NCI-H226 (cell line): ENCODE results near the gene ATP6V1E1.
"Not testable (repeated sequence)": the region's sequence is repeated elsewhere in the genome, so short reads cannot be mapped to it uniquely, and the experiment has no call there.

ENCODE experiments used
- DNase-seq: peaks from one replicate; pipeline ENCODE4 v3.0.0-alpha.2; 2015

Gene ATP6V1E1

DNA sequence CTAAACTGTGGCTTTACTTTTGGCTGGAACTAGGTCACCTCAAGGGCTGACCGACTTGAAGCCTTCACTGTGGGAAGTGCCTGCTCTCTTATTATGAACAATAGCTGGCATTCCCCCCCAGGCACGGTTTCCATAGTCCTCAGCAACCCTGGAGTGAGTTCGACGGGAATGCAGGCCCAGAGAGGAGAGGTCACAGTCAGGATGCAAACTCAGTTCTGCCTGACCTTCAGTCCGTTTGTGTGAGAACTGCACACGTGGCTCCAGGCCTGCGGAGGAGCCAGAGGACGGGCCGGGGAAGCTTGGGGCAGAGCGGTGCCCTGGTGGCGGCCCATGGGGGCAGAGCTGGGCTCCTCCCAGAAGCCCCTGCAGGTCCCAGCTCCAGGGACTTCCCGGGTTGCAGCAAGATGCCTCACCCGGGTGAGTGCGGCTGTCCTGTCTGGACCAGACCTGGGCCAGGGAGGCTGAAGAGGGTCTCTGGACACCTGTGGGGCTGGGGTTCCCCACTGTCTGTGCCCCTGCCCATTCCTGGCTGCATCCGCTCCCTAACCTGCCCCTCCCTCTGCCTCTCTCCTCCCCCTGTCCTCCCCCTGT lies 48.0 kb downstream of the ATP6V1E1 start:
- DNase-seq: no peak

DNA sequence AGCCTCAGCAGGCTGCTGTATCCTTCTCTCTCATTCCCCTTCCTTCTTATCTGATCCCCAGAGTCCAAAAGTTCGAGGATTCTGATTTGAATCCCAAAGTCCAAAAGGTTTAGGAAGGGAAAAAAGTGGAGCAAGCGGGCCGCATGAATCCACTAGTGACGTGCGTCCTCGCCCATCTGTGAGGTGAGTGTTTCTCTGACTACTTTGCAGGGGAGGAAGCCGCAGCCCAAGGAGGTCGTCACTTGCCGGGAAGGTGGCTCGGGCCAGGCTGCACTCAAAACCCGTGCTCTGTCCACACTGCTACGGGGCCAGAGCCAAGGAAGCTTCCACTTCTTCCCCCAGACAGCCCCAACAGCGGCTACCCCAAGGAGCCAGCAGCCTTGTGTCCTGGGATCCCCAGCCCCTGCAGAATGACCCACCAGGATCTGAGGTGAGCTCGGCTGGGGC lies 49.0 kb downstream of the ATP6V1E1 start:
- no peak for DNase-seq

DNA sequence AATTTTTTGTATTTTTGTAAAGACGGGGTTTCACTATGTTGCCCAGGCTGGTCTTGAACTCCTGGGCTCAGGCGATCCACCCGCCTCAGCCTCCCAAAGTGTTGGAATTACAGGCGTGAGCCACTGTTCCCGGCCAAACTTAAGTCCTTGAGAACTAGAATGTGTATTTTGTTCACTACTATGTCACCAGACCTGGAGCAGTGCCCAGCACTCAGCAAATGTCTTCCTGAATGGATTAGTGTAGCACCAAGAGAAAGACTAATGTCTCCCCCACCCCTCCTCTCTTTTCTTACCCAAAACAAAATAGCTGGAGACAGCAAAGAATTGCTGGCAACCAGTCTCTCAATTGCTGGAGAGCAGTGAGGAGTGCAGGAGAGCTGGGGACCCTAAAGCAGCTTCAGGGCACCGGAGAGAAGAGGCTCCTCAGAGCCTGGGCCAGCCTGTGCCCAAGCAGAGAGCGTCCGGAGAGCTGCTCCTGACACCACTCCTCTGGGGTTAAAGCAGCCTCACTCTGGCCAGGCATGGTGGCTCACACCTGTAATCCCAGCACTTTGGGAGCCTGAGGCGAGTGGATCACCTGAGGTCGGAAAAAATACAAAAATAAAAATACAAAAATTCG lies 50.3 kb downstream of the ATP6V1E1 start:
- no peak for DNase-seq

- DNase-seq: peak; percentile 92
These were observed 52.1 kb downstream of the ATP6V1E1 start for GRCh38 chr22:17576470-17576869.

DNA sequence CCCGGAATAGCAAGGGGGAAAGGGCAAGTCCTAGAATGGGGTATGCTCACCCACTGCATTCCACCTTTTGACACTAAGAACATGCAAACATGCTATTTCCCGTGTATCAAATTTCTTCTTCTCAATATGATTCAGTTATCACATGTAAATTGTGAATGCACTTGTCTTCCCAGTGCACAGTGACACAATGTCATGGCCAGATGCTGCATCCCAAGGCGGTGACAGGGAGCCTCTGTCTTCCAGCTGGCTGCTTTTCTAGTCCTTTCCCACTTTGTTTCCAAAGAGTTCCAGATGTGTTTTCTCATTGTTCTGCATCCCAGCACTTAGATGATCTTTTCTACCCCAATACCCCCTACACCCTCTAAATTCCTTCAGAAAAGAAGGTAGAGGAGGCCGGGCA lies 52.9 kb downstream of the ATP6V1E1 start:
- DNase-seq: no peak

GRCh38 chr22:17575151-17575550 lies 53.4 kb downstream of the ATP6V1E1 start:
- no peak for DNase-seq

DNA sequence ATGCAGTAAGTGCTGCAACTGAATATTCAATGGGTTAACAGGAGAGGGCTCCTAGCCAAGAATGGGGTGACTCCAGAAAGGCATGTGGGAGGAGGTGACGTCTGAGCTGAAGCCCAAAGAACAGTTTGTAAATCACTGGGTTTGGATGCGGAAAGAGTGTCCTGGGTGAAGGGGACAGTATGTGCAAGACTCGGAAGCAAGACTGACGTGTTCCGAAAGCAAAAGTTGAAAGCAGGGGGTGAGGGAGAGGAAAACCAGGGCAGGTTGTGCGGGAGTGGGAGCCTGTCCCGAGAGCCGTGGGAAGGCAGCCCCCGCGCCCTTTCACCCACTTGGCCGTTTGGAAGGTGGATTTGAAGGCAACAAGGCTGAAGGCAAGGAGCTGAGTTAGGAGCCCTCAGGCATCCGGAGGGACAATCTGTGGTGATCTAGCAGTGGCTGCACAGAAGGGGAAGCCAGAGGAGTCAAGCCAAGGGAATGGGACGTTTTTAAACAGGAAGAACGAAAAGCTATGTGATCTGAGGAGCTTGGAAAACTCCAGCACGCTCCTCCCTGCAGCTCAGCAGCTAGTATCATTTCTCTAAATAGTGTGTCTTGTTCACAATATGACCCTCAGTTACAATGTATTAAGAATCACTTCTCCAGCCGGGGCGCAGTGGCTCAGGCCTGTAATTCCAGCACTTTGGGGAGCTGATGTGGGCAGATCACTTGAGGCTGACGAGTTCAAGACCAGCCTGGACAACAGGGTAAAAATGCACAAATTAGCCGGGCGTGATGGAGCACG lies 57.5 kb downstream of the ATP6V1E1 start:
- DNase-seq: no peak

DNA sequence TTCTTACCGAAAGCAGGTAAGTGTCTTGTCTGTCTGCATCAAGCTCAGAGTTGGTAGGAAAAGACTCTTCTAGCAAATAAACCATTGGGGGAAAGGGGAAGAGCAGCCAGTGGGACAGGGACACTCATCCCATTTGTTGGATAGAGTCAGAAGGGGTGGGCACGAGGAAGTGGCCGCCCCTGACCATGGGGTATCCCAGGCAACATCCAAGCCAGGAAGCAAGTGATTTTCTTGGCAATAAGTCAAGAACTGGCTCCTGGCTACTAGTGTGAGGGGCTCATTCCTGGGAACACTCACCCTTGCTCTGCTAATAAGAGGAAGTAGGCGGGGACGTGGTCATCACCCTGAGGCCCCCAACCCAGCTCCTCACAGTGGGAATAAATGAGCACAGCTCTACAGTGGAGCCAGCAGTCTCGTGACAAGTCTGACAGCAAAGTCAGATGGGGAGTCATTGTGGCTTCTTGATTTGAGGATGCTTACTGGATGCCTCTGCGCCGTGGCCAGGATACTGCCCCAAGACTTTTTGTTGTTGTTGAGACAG lies 58.5 kb downstream of the ATP6V1E1 start:
- DNase-seq: no peak

- no peak for DNase-seq
These were observed 61.8 kb downstream of the ATP6V1E1 start for GRCh38 chr22:17566776-17567175.

DNA sequence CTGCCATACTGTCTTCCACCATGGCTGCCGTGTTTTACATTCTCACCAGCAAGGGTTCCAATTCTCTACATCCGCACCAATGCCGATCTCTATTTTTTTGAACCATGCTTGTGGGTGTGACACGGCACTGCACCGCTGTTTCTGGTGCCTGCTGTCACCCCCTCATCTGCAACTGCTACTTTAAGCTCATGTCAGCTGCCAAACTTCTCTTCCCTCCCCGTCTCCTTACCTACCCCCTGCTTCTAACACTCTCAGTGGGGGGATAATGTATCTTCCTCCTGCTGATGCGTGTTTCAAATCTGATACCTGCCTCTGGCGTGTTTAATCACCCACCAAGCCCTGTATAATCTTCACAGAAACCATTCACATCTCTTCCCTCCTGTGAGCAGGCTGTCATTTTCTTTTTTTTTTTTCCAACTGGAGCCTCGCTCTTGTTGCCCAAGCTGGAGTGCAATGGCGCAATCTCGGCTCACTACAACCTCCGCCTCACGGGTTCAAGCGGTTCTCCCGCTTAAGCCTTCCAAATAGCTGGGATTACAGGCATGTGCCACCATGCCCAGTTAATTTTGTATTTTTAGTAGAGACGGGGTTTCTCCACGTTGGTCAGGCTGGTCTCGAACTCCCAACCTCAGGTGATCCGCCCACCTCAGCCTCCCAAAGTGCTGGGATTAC lies 62.4 kb downstream of the ATP6V1E1 start:
- not testable (repeated sequence) for DNase-seq

DNA sequence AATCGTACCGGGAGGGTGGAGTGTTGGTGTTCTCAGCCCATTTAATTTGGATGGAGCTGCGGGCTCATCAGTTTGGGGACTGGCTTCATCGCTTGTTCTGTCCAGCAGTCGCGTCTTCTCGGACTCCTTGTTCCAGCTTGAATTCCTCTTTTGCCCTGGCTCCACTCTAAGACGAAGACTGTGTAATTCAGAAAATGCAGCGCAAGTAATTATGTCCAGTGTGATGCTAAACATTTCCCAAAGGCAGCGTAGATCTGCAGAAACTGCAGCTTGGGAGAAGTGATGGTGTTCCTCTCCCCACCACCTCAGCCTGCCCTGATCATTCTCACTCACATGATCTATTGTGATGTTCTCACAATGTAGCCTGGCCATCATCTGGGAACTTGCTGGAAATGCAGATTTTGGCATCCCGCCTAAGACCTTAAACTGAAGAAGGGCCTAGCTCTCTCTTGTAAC lies 64.6 kb downstream of the ATP6V1E1 start:
- DNase-seq: no peak

DNA sequence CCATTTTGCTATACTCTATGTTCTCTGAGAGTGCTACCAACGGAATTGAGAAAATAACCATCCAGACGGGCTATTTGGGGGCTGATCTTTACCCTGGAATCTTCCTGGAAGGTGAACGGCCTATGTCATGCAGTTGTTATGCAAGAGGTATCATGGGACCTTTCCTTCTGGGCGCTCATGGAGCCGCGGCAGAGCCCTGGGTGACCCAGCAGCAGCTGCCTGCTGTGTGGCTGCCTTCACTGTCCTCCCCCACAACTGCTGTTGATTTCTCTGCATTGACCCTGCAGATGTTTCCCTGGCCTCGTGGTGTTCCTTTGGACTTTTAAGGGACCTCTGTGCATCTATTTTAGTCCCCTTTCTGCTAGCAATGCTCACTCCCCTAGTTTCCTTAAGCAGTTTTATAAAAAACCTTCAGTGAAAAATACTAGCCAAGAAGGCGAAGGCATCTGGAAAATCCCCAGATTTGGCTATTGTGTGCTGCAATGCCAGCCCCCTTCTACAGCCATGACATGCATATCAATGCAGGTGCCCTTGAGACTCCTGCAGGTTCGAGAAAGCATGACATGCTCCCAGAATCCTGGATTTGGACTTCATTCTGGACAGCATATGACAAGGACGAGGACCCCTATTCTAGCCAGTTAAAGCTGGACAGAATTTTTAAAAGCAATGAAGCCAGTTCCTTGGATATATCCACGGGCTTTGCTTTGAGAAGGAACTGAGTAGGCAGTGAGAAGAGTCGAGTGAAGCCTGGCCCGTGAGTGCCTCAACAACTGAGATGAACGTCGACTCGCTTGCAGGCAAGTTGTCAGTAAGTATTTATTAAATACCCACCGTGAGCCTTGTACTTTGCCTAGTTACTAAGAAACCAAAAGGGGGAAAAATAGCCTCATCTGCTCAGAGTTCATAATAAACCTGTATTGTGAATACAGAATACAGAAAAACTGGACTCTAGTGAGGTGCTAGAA lies 65.4 kb downstream of the ATP6V1E1 start, which contains the start of gene SLC25A18:
Gene SLC25A18 (plus strand): TSS at position 593 of the 965 bp plus-strand sequence. CDS start 16,447 bp downstream, outside the sequence.
- DNase-seq: no peak

GRCh38 chr22:17559188-17559587 lies 69.4 kb downstream of the ATP6V1E1 start:
- DNase-seq: no peak

- no peak for DNase-seq
These were observed 73.7 kb downstream of the ATP6V1E1 start for GRCh38 chr22:17554814-17555213.

DNA sequence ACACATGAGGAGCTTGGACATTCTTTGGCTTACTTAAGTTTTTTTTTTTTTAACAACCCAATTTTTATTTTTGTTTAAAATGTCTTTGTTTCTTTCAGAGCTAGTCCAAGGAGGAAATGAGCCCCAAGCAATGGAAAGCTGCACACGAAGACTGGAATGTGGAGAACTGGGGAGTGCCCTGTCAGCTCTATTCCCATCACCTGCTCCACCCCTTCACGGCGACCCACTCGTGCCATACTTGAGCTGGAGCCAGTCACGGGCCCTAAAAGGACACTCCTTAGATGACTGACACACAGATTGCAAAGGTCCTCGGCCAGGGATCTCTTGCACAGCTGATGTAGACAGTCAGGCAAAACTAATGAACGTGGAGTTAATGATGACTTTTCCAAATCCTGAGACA lies 75.8 kb downstream of the ATP6V1E1 start:
- DNase-seq: no peak

DNA sequence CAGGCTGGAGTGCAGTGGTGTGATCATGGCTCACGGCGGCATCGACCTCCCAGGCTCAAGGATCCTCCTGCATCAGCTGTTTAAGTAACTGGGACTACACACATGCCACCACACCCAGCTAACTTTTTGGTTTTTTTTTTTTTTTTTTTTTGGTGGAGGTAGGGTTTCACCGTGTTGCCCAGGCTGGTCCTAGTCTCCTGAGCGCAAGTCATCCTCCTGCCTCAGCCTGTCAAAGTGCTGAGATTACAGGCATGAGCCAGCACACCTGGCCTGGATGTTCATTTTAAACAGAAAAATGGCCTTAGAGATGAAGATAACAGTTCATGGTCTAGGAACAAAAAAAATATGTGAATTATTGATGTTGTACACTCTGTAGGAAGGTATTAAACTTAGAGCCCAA lies 78.9 kb downstream of the ATP6V1E1 start:
- no peak for DNase-seq

- DNase-seq: no peak
These were observed 79.4 kb downstream of the ATP6V1E1 start for GRCh38 chr22:17549183-17549582.

- DNase-seq: no peak
These were observed 79.9 kb downstream of the ATP6V1E1 start for GRCh38 chr22:17548756-17549035.

- DNase-seq: no peak
These were observed 80.4 kb downstream of the ATP6V1E1 start for GRCh38 chr22:17548010-17548755.

DNA sequence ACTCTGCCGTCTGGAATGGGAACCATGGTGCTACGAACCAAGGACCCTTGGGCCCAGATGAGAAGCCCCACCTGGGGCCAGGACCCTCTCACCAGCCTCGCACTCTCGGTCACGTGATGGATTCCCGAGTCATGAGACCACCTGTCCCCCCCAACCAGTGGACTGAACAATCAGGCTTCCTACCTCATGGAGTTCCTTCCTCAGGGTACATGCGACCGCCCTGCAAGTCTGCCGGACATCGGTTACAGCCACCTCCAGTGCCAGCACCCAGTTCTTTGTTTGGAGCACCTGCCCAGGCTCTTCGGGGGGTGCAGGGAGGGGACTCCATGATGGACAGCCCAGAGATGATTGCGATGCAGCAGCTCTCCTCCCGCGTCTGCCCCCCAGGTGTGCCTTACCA lies 86.1 kb downstream of the ATP6V1E1 start:
- no peak for DNase-seq
